Transverse colon (tissue), 4 donors: ENCODE data around the gene CRADD.

Source experiments
- EP300 ChIP-seq: sonication (generic); formaldehyde crosslinking; IDR thresholded peaks from one replicate; pipeline ENCODE4 v1.6.1; 2017; ENCODE audit warnings: antibody characterized with exemption, low read depth
- POLR2A ChIP-seq: fragments of 450-650 bp; IDR thresholded peaks from one replicate; pipeline ENCODE4 v1.6.1; 2016; ENCODE audit warnings: antibody characterized with exemption, mild to moderate bottlenecking, moderate library complexity
- POLR2AphosphoS5 ChIP-seq, 3 donors: sonication (generic); formaldehyde crosslinking; IDR thresholded peaks; one replicate each; pipeline ENCODE4 v1.6.1; 2016; ENCODE audit warnings: antibody characterized with exemption in 3 of 3
- TF ChIP-seq, protein P1 (sequence below), 5 experiments: fragments of 200-600 bp in 3 of 5; fragments of 450-650 bp in 2 of 5; sonication (generic) in 3 of 5; IDR thresholded peaks; 1 replicate in 2 of 5; 2 replicates in 3 of 5; pipeline ENCODE4 v1.5.1; 2016 to 2017; ENCODE audit warnings: antibody characterized with exemption in 5 of 5, inconsistent platforms in 3 of 5, mild to moderate bottlenecking in 2 of 5, moderate library complexity in 1 of 5

DNA sequence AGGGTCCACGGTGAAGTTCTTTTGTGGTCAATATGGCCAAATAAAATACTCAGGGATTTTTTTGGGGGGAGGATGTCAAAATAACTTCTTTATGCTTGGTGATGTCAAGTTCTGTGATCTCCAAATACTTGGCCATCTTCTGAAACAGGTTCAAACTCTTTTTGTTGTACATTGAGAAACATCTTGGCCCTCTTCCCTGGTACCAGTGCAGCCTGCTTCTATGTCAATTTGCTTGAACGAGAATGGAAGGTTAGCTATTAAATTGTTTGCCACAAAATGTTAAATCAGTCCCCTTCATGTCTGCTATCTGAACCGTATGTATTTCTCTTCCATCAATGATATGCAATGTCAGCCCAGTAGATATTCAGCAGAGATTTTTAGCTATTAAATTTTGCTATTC lies 6.1 kb upstream of the CRADD start:
- TF ChIP-seq POLR2A (no peak), POLR2AphosphoS5 (IDR thresholded peaks at IDR 0.05) (no peak), EP300 (no peak)
- TF ChIP-seq, protein P1, sequence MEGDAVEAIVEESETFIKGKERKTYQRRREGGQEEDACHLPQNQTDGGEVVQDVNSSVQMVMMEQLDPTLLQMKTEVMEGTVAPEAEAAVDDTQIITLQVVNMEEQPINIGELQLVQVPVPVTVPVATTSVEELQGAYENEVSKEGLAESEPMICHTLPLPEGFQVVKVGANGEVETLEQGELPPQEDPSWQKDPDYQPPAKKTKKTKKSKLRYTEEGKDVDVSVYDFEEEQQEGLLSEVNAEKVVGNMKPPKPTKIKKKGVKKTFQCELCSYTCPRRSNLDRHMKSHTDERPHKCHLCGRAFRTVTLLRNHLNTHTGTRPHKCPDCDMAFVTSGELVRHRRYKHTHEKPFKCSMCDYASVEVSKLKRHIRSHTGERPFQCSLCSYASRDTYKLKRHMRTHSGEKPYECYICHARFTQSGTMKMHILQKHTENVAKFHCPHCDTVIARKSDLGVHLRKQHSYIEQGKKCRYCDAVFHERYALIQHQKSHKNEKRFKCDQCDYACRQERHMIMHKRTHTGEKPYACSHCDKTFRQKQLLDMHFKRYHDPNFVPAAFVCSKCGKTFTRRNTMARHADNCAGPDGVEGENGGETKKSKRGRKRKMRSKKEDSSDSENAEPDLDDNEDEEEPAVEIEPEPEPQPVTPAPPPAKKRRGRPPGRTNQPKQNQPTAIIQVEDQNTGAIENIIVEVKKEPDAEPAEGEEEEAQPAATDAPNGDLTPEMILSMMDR (IDR thresholded peaks at IDR 0.05): no peak
